ENCODE measurements around the gene CLIP1. TPM values are rescaled to one million over a fixed set of nuclear protein-coding genes. Genes with fewer than 3 reads are reported as not detected.

CLIP1 gene
- total and polyA plus RNA-seq, 2 of the 13 experiments (the other 11 are each of a cell fraction or from before 2014, with no cell fraction given), result 28.9 to 43.7 TPM

GRCh38 chr12:122226366-122227125, 195.9 kb downstream of the CLIP1 start (continued):
- TF ChIP-seq ZBTB33 (CRISPR knock-in tag; IDR thresholded peaks at IDR 0.05) (peak; percentile 53; the same call in 1 of the 2 replicates), GLMP (CRISPR knock-in tag; IDR thresholded peaks at IDR 0.05; ENCODE audit: borderline replicate concordance) (no peak), ZNF782 (CRISPR knock-in tag; IDR thresholded peaks at IDR 0.05; ENCODE audit: borderline replicate concordance) (peak; percentile 94; the same call in 1 of the 2 replicates), ZFP41 (CRISPR knock-in tag; IDR thresholded peaks at IDR 0.05; ENCODE audit: borderline replicate concordance) (0 out of 2 replicates have a peak, but pooled peaks have one; percentile 84), ZSCAN25 (CRISPR knock-in tag; IDR thresholded peaks at IDR 0.05) (no peak), SP5 (CRISPR knock-in tag; IDR thresholded peaks at IDR 0.05; ENCODE audit: borderline replicate concordance, low read depth) (no peak), AHR (CRISPR knock-in tag; IDR thresholded peaks at IDR 0.05) (peak; percentile 95; the same call in 1 of the 2 replicates), ZNF660 (CRISPR knock-in tag; IDR thresholded peaks at IDR 0.05; ENCODE audit: borderline replicate concordance, low read depth) (no peak), BCL3 (CRISPR knock-in tag; IDR thresholded peaks at IDR 0.05) (peak; percentile 78; the same call in 1 of the 2 replicates), ZNF687 (CRISPR knock-in tag; IDR thresholded peaks at IDR 0.05) (peak; percentile 97), ZXDC (CRISPR knock-in tag; IDR thresholded peaks at IDR 0.05) (peak; percentile 69; the same call in 1 of the 2 replicates), NFATC3 (CRISPR knock-in tag; IDR thresholded peaks at IDR 0.05) (no peak; the same call in 1 of the 2 replicates), ZNF260 (CRISPR knock-in tag; IDR thresholded peaks at IDR 0.05; ENCODE audit: borderline replicate concordance, low read depth) (no peak), ZBTB43 (CRISPR knock-in tag; conservative IDR thresholded peaks at IDR 0.05) (peak; percentile 97), PHF8 (CRISPR knock-in tag; IDR thresholded peaks at IDR 0.05) (no peak)
